HUES64 (cell line): ENCODE data around the gene RPL36A.

ENCODE experiments used
- H3K27ac ChIP-seq: 2 replicates; pipeline ENCODE4 v1.7.0; 2013; ENCODE audit warnings: low read depth, low read length, inconsistent platforms
- H3K27me3 ChIP-seq: 2 replicates; pipeline ENCODE4 v1.6.1; 2013; ENCODE audit warnings: mild to moderate bottlenecking, low read length; ENCODE audit not compliant: insufficient read depth
- H3K36me3 ChIP-seq: 2 replicates; pipeline ENCODE4 v1.6.1; 2013; ENCODE audit warnings: mild to moderate bottlenecking, low read length; ENCODE audit not compliant: insufficient read depth
- H3K4me1 ChIP-seq: 2 replicates; pipeline ENCODE4 v1.6.1; 2013; ENCODE audit warnings: mild to moderate bottlenecking, low read length, moderate library complexity; ENCODE audit not compliant: insufficient read depth
- H3K4me3 ChIP-seq: 2 replicates; pipeline ENCODE4 v1.5.1; 2013; ENCODE audit warnings: mild to moderate bottlenecking, low read length, moderate library complexity
- H3K9ac ChIP-seq: 2 replicates; pipeline ENCODE4 v1.6.1; 2013; ENCODE audit warnings: mild to moderate bottlenecking, low read depth, low read length
- H3K9me3 ChIP-seq: 2 replicates; pipeline ENCODE4 v1.6.1; 2013; ENCODE audit warnings: low read depth, low read length; ENCODE audit not compliant: insufficient read depth
- WGBS: fragments of 150-250, 120-280 bp; methylation state at CpG from one replicate; pipeline ENCODE4 v1.1.7; 2013; ENCODE audit warnings: missing lambda C conversion rate; 5-methylcytosine and 5-hydroxymethylcytosine counted together

The RPL36A gene

GRCh38 chrX:101411984-101412383 lies 21.2 kb downstream of the RPL36A start:
- Histone ChIP-seq H3K9ac (no peak overlapping the region), H3K4me3 (no peak overlapping the region), H3K9me3 (no peaks in the 10 kb centered on the region), H3K4me1 (peaks cover 4% of the 10 kb centered on the region; the same call in 1 of the 2 replicates), H3K27ac (no peak overlapping the region), H3K27me3 (no peaks in the 10 kb centered on the region), H3K36me3 (peaks cover 30% of the 10 kb centered on the region)
- WGBS: 94% methylated on average over 10 of the region's 10 CpGs

GRCh38 chrX:101415180-101416145 lies 24.7 kb downstream of the RPL36A start:
- H3K9me3 ChIP-seq: no peaks in the 10 kb centered on the region
- H3K4me3 ChIP-seq: no peak overlapping the region
- peaks cover 3% of the 10 kb centered on the region; the same call in 1 of the 2 replicates for H3K4me1 ChIP-seq
- H3K27ac ChIP-seq: peak overlapping the region; percentile 53; the same call in 1 of the 2 replicates
- no peaks in the 10 kb centered on the region for H3K27me3 ChIP-seq
- H3K9ac ChIP-seq: 0 out of 2 replicates have a peak overlapping the region, but pooled peaks have one; percentile 47
- WGBS: 79% methylated on average over 10 of the region's 12 CpGs
- H3K36me3 ChIP-seq: peaks cover 25% of the 10 kb centered on the region

- peaks cover 25% of the 10 kb centered on the region for H3K36me3 ChIP-seq
- no peaks in the 10 kb centered on the region for H3K9me3 ChIP-seq
- no peak overlapping the region for H3K4me3 ChIP-seq
- no peaks in the 10 kb centered on the region for H3K27me3 ChIP-seq
- H3K9ac ChIP-seq: no peak overlapping the region
- peaks cover 3% of the 10 kb centered on the region; the same call in 1 of the 2 replicates for H3K4me1 ChIP-seq
- no peak overlapping the region for H3K27ac ChIP-seq
- whole genome bisulfite sequencing: 92% methylated on average over 7 of the region's 7 CpGs
Observed at GRCh38 chrX:101416691-101417090, 25.9 kb downstream of the RPL36A start.

GRCh38 chrX:101417190-101417589 lies 26.4 kb downstream of the RPL36A start:
- Histone ChIP-seq H3K4me1 (peaks cover 3% of the 10 kb centered on the region; the same call in 1 of the 2 replicates), H3K27me3 (no peaks in the 10 kb centered on the region), H3K36me3 (peaks cover 20% of the 10 kb centered on the region), H3K4me3 (peak overlapping the region; percentile 80), H3K27ac (no peak overlapping the region), H3K9ac (peak overlapping the region; percentile 94; the same call in 1 of the 2 replicates), H3K9me3 (no peaks in the 10 kb centered on the region)
- 90% methylated on average over 4 of the region's 4 CpGs for WGBS

GRCh38 chrX:101417981-101418841 lies 27.4 kb downstream of the RPL36A start:
- H3K27me3 ChIP-seq: no peaks in the 10 kb centered on the region
- H3K27ac ChIP-seq: peak overlapping the region; percentile 68
- peak overlapping the region; percentile 94 for H3K9ac ChIP-seq
- H3K4me3 ChIP-seq: peak overlapping the region; percentile 80
- H3K36me3 ChIP-seq: peaks cover 10% of the 10 kb centered on the region
- 3% methylated on average over 45 of the region's 56 CpGs for WGBS
- H3K9me3 ChIP-seq: no peaks in the 10 kb centered on the region
- H3K4me1 ChIP-seq: peaks cover 3% of the 10 kb centered on the region; the same call in 1 of the 2 replicates

GRCh38 chrX:101419489-101419888 lies 28.7 kb downstream of the RPL36A start:
- H3K9me3 ChIP-seq: no peaks in the 10 kb centered on the region
- no peak overlapping the region for H3K4me3 ChIP-seq
- WGBS: 90% methylated on average over 2 of the region's 2 CpGs
- H3K9ac ChIP-seq: no peak overlapping the region
- no peak overlapping the region for H3K27ac ChIP-seq
- H3K4me1 ChIP-seq: peaks cover 3% of the 10 kb centered on the region; the same call in 1 of the 2 replicates
- no peaks in the 10 kb centered on the region for H3K27me3 ChIP-seq
- H3K36me3 ChIP-seq: peaks cover 6% of the 10 kb centered on the region

GRCh38 chrX:101427954-101428353 lies 37.1 kb downstream of the RPL36A start:
- Histone ChIP-seq H3K36me3 (peaks cover 61% of the 10 kb centered on the region), H3K9ac (no peak overlapping the region), H3K27ac (no peak overlapping the region), H3K4me3 (no peak overlapping the region), H3K27me3 (no peaks in the 10 kb centered on the region), H3K9me3 (peaks cover 9% of the 10 kb centered on the region; the same call in 1 of the 2 replicates), H3K4me1 (no peaks in the 10 kb centered on the region)
- no CpG with 5 or more reads among the region's 2 CpGs for WGBS

- Histone ChIP-seq H3K4me3 (no peak overlapping the region), H3K4me1 (no peaks in the 10 kb centered on the region), H3K27ac (no peak overlapping the region), H3K36me3 (peaks cover 53% of the 10 kb centered on the region), H3K9me3 (peaks cover 11% of the 10 kb centered on the region; the same call in 1 of the 2 replicates), H3K9ac (no peak overlapping the region), H3K27me3 (no peaks in the 10 kb centered on the region)
- WGBS: 92% methylated on average over 1 of the region's 1 CpG
Observed at GRCh38 chrX:101429934-101430333, 39.1 kb downstream of the RPL36A start.

- Histone ChIP-seq H3K4me1 (no peaks in the 10 kb centered on the region), H3K36me3 (peaks cover 50% of the 10 kb centered on the region), H3K27ac (no peak overlapping the region), H3K4me3 (no peak overlapping the region), H3K27me3 (no peaks in the 10 kb centered on the region), H3K9ac (no peak overlapping the region), H3K9me3 (peaks cover 11% of the 10 kb centered on the region; the same call in 1 of the 2 replicates)
- WGBS: 100% methylated on average over 2 of the region's 2 CpGs
Observed at GRCh38 chrX:101430457-101431078, 39.8 kb downstream of the RPL36A start.

- Histone ChIP-seq H3K27me3 (no peaks in the 10 kb centered on the region), H3K9ac (no peak overlapping the region), H3K9me3 (no peaks in the 10 kb centered on the region), H3K27ac (no peak overlapping the region), H3K4me1 (no peaks in the 10 kb centered on the region), H3K4me3 (no peak overlapping the region), H3K36me3 (peaks cover 17% of the 10 kb centered on the region)
- WGBS: 91% methylated on average over 2 of the region's 2 CpGs
Observed at GRCh38 chrX:101442085-101442484, 51.3 kb downstream of the RPL36A start.
